SH-SY5Y (cell line): ENCODE data around the gene EAF1.

ENCODE experiments used
- GATA2 ChIP-seq: IDR thresholded peaks from 2 replicates; pipeline ENCODE4 v1.6.1; 2011; ENCODE audit warnings: mild to moderate bottlenecking, low read depth, low read length
- GATA3 ChIP-seq: IDR thresholded peaks from 2 replicates; pipeline ENCODE4 v1.6.1; 2011; ENCODE audit warnings: low read depth, mild to moderate bottlenecking, low read length, moderate library complexity

DNA sequence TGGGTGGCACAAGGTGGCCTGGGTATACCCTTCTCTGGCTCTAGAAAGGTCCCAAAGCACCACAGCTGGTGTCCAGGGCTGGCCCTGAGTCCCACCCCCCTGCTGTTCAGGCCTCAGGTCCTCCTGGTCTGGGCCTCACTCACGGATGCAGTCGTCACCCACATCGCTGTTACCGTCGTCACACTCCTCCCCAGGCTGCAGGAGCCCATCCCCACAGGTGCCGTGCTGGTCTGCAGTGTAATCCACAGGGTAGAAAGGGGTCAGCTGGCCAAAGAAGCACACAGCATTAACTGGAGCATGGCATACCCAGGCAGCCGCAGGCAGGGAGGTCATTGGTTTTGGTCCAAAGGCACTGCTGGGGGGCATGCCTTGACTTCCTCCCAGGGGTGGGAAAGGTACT is 28.4 kb downstream of the EAF1 start:
- TF ChIP-seq GATA2, result no peak
- no peak for TF ChIP-seq GATA3
